Epithelial cell of esophagus (primary cell): Measurements from ENCODE around the gene AMD1.
"Not testable (repeated sequence)": the region's sequence is repeated elsewhere in the genome, so short reads cannot be mapped to it uniquely, and the experiment has no call there.

Experiments used
- DNase-seq: peaks from one replicate; pipeline ENCODE4 v3.0.0; 2010; ENCODE audit warnings: low read depth
- H3K4me3 ChIP-seq: 2 replicates; pipeline ENCODE4 v1.5.1; 2011; ENCODE audit warnings: mild to moderate bottlenecking, low read length, control low read depth
- TF ChIP-seq, protein P1 (sequence below): IDR thresholded peaks from 2 replicates; pipeline ENCODE4 v1.5.1; 2011; ENCODE audit warnings: low read depth, mild to moderate bottlenecking, low read length, control low read depth, inconsistent platforms; ENCODE audit not compliant: insufficient read depth; ENCODE audit errors: missing control alignments

AMD1 gene

DNA sequence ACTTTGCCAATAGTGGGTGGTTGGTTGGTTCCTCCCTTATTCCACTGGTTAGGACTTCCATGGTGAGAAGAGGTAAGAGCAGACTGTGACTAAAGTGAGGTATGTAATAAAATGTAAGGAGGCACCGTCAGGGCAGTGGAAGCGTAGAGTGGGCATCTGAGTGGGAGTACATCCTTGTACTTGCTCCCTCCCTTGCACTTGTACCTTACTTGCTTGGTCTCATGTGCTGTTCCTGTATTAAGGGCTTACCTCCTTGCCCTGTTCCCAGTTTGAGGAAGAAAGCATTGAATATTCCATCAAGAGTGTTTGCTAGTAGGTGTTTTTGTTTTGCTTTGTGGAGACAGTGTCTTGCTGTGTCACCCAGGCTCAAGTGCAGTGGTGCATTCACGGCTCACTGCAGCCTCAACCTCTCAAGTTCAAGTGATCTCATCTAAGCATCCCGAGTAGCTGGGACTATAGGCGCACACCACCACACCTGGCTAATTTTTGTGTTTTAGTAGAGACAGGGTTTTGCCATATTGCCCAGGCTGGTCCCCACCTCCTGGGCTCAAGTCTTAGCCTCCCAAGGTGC, 25.5 kb downstream of the AMD1 start:
- H3K4me3 ChIP-seq: no peak overlapping the region
- TF ChIP-seq, protein P1, sequence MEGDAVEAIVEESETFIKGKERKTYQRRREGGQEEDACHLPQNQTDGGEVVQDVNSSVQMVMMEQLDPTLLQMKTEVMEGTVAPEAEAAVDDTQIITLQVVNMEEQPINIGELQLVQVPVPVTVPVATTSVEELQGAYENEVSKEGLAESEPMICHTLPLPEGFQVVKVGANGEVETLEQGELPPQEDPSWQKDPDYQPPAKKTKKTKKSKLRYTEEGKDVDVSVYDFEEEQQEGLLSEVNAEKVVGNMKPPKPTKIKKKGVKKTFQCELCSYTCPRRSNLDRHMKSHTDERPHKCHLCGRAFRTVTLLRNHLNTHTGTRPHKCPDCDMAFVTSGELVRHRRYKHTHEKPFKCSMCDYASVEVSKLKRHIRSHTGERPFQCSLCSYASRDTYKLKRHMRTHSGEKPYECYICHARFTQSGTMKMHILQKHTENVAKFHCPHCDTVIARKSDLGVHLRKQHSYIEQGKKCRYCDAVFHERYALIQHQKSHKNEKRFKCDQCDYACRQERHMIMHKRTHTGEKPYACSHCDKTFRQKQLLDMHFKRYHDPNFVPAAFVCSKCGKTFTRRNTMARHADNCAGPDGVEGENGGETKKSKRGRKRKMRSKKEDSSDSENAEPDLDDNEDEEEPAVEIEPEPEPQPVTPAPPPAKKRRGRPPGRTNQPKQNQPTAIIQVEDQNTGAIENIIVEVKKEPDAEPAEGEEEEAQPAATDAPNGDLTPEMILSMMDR: no peak
- no peak for DNase-seq

DNA sequence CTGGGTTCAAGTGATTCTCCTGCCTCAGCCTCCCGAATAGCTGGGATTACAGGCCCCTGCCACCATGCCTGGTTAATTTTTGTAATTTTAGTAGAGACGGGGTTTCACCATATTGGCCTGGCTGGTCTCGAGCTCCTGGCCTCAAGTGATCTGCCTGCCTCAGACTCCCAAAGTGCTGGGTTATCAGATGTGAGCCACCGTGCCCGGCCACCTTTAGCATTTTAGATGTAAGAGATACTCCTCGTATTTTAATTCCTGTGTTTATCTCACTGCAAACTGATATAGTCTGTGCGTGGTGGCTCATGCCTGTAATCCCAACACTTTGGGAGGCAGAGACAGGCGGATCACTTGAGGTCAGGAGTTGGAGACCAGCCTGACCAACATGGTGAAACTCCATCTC, 27.0 kb downstream of the AMD1 start:
- DNase-seq: not testable (repeated sequence)

DNA sequence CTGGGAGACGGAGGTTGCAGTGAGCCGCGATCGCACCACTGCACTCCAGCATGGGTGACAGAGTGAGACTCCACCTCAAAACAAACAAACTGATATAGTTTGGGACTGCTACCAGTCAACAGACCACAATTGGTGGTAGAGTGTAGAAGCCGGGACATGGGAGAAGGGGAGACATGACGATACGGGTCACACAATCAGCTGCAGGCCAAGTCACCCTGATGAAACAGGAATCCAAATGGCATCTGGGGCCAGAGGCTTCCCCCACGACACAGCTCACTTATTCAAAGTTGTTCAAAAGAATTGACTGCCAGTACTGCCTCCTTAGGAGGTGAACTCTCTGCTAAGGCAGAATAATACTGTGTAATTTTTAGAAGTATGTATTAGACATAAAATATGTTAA, 27.5 kb downstream of the AMD1 start:
- no peak for DNase-seq
- H3K4me3 ChIP-seq: no peak overlapping the region
- TF ChIP-seq, protein P1: no peak

More for the DNA sequence above, 27.0 kb downstream of the AMD1 start:
- H3K4me3 ChIP-seq: not testable (repeated sequence)

DNA sequence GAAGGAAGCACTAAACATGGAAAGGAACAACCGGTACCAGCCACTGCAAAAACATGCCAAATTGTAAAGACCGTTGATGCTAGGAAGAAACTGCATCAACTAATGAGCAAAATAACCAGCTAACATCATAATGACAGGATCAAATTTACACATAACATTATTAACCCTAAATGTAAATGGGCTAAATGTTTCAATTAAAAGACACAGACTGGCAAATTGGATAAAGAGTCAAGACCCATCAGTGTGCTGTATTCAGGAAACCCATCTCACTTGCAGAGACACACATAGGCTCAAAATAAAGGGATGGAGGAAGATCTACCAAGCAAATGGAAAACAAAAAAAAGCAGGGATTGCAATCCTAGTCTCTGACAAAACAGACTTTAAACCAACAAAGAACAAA, 31.7 kb downstream of the AMD1 start:
- not testable (repeated sequence) for DNase-seq

DNA sequence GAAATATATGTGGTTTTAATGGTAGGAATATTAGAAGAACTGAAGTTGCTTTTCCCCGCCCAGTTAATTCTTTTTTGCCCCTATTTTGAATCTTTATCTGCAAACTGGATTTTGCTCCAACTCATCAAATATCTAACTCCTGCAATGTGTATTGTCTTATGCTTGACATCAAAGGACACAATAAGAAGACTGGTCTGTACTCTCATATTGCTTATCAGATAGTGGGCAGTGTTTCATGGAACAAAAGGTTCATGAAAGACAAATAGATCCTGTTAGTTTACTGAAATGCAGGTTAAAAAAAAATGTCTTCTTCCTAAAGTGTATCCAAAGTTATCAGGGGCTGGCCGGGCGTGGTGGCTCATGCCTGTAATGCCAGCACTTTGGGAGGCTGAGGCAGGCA, 56.2 kb downstream of the AMD1 start:
- TF ChIP-seq, protein P1: no peak
- no peak overlapping the region for H3K4me3 ChIP-seq
- no peak for DNase-seq

More for the DNA sequence above, 31.7 kb downstream of the AMD1 start:
- not testable (repeated sequence) for H3K4me3 ChIP-seq

DNA sequence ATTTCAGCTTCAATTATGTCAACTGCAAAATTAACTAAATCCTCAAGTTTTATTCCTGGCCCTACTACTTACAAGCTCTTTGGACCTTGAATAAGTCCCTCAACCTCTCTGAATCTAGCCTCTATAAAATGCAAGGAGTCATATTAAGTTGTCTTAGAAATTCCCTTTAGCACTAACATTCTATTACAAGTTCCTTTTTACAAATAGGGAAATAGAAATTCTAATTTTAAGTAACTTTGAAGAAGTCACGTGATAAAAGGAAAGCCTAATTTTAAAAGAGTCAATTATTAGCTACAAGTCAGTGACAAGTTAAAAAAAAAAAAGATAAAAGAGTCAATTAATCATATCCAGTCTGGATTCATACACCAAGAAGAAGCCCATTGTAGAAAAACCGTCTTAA, 59.3 kb downstream of the AMD1 start:
- TF ChIP-seq, protein P1: no peak
- no peak for DNase-seq
- no peak overlapping the region for H3K4me3 ChIP-seq

DNA sequence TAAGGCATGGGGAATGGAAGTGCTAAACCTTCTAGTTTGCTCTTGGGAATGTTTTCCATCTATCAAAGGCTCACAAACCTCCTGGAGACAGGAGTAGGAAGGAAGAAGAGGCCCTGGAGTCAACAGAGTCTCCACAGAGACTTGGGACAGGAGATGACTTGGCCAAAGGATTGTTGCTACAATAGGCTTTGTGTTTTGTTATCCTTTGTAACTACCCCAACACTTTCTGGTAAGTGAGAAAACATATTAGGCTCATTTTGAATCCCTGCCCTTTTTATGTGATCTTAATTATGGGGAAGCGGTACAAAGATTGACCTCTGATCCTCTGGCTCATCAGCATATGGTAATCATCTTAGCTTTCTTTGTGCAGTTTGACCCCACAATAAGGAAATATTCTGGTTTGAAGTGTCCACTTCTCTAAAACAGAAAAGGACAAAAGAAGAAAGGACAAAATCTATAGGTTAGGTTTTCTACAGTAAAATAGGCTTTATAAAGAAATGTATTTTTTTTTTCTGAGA, 59.9 kb downstream of the AMD1 start:
- DNase-seq: no peak
- H3K4me3 ChIP-seq: no peak overlapping the region
- TF ChIP-seq, protein P1: no peak

DNA sequence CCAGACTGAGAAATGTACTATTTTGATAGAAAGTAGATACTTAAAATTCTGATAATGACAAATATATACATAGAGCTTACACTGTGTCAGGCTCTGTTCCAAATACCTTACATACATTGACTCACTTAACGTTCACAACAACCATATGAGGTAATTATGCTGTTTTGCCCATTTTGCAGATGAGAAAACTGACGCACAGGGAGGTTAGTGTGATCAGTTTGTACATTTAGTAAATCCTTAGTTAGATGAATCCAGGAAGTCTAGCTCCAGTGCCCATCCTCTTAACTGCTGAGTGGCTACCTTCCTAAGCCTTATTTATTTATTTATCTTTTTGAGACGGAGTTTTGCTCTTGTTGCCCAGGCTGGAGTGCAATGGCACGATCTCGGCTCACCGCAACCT, 60.6 kb downstream of the AMD1 start:
- TF ChIP-seq, protein P1: no peak
- no peak overlapping the region for H3K4me3 ChIP-seq
- no peak for DNase-seq
